Left lung (tissue), 10 donors: ENCODE results near the gene TMPRSS12. TPM values are rescaled to one million over a fixed set of nuclear protein-coding genes. Genes with fewer than 3 reads are reported as not detected.
"Not testable (repeated sequence)": the region's sequence is repeated elsewhere in the genome, so short reads cannot be mapped to it uniquely, and the experiment has no call there.

Experiments used
- ATAC-seq: fragments of 200-7000 bp; cut with Tn5 transposase; one replicate; pipeline ENCODE4 v1.9.1; 2020; ENCODE audit warnings: moderate library complexity
- DNase-seq, 4 donors: peaks; one replicate each; pipeline ENCODE4 v3.0.0-alpha.2; 2013 to 2020
- H3K27ac ChIP-seq, 2 donors: fragments of 200-600 bp; sonication (generic) in 1 of 2; one replicate each; pipeline versions ENCODE4 v1.5.0 to v1.8.0; 2020 to 2021
- H3K27me3 ChIP-seq, 2 donors: fragments of 200-600 bp; sonication (generic) in 1 of 2; one replicate each; pipeline versions ENCODE4 v1.5.0 to v1.8.0; 2020 to 2021
- H3K36me3 ChIP-seq, 2 donors: fragments of 200-600 bp; sonication (generic) in 1 of 2; one replicate each; pipeline versions ENCODE4 v1.5.0 to v1.8.0; 2020 to 2021
- H3K4me1 ChIP-seq, 2 donors: fragments of 200-600 bp; one replicate each; pipeline ENCODE4 v1.8.0; 2021
- H3K4me3 ChIP-seq, 2 donors: fragments of 200-600 bp; sonication (generic) in 1 of 2; one replicate each; pipeline versions ENCODE4 v1.5.0 to v1.8.0; 2020 to 2021; ENCODE audit warnings: mild to moderate bottlenecking in 1 of 2
- H3K9me3 ChIP-seq, 2 donors: fragments of 200-600 bp; sonication (generic) in 1 of 2; one replicate each; pipeline versions ENCODE4 v1.5.0 to v1.8.0; 2020 to 2021
- intact Hi-C, 2 donors: fragments of 100-400 bp; cut with DNase I; formaldehyde crosslinking; loops; one replicate each; pipeline versions ENCODE4 v1.11.2 to v1.14.2; 2022
- polyA plus RNA-seq, 6 donors: library from polyadenylated mRNA; unstranded; fragments of 120-200 nt; gene quantifications; one replicate each; pipeline ENCODE4 v1.2.1, GENCODE V29; 2013; ENCODE audit not compliant: insufficient read length in 6 of 6
- total RNA-seq, 2 donors: library from RNA; stranded (reverse); fragmentation: NEBNext Ultra II Directional; extraction: Animal tissue kit (Norgen Biotek cat#: 25700); gene quantifications; one replicate each; pipeline ENCODE4 v1.2.1, GENCODE V29; 2021
- TF ChIP-seq, protein P1 (sequence below), 2 donors: fragments of 200-600 bp; sonication (generic) in 1 of 2; IDR thresholded peaks; one replicate each; pipeline versions ENCODE4 v1.5.0 to v1.8.0; 2021; ENCODE audit warnings: antibody characterized with exemption in 2 of 2
- donor health status: DM: no; HTN: yes; CAD: no.
- donor health status: DM: no; HTN: no; CAD: no.

TMPRSS12 gene
- total and polyA plus RNA-seq, 8 donors: 0.06 to 0.12 (median 0.08) TPM; not detected in 4

DNA sequence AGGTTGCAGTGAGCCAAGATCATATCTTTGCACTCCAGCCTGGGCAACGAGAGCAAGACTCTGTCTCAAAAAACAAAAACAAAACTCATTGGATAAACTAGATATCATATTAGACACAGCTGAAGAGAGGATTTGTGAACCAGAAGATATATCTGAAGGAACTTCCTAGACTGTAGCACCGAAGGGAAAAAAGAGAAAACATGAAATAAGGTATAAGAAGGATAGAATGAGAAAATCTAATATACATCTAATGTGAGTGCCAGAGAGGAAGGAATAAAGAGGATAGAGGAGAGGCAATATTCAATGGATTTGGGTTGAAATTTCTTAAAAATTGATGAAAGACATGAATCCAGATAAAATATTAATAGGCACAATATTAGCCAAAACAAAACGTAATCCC is 22.5 kb downstream of the TMPRSS12 start:
- intact Hi-C loops: no loop called here
- H3K4me3 ChIP-seq: no peak overlapping the region
- H3K27ac ChIP-seq: no peak overlapping the region
- peaks cover 0 to 18% of the 10 kb centered on the region in 2 donors for H3K9me3 ChIP-seq
- H3K27me3 ChIP-seq: no peaks in the 10 kb centered on the region
- no peaks in the 10 kb centered on the region for H3K36me3 ChIP-seq
- no peak for ATAC-seq
- H3K4me1 ChIP-seq: no peaks in the 10 kb centered on the region
- no peak for DNase-seq
- TF ChIP-seq, protein P1, sequence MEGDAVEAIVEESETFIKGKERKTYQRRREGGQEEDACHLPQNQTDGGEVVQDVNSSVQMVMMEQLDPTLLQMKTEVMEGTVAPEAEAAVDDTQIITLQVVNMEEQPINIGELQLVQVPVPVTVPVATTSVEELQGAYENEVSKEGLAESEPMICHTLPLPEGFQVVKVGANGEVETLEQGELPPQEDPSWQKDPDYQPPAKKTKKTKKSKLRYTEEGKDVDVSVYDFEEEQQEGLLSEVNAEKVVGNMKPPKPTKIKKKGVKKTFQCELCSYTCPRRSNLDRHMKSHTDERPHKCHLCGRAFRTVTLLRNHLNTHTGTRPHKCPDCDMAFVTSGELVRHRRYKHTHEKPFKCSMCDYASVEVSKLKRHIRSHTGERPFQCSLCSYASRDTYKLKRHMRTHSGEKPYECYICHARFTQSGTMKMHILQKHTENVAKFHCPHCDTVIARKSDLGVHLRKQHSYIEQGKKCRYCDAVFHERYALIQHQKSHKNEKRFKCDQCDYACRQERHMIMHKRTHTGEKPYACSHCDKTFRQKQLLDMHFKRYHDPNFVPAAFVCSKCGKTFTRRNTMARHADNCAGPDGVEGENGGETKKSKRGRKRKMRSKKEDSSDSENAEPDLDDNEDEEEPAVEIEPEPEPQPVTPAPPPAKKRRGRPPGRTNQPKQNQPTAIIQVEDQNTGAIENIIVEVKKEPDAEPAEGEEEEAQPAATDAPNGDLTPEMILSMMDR (IDR thresholded peaks at IDR 0.05): no peak

DNA sequence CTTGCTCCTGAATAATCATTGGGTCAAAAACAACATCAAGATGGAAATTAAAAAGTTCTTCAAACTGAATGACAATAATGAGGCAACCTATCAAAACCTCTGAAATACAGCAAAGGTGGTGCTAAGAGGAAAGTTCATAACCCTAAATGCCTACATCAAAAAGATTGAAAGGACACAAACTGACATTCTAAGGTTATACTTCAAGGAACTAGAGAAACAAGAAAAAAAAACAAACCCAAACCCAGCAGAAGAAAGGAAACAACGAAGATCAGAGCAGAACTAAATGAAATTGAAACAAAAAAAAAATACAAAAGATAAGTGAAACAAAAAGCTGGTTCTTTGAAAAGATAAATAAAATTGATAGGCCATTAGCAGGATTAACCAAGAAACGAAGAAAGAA is 26.2 kb downstream of the TMPRSS12 start:
- H3K36me3 ChIP-seq, H3K4me3 ChIP-seq, H3K27ac ChIP-seq, intact Hi-C loops, H3K4me1 ChIP-seq, DNase-seq, H3K27me3 ChIP-seq, ATAC-seq: not testable (repeated sequence)
- peaks cover 0 to 18% of the 10 kb centered on the region in 2 donors for H3K9me3 ChIP-seq

GRCh38 chr12:50882563-50882962 is 39.8 kb downstream of the TMPRSS12 start:
- Histone ChIP-seq H3K36me3 (no peaks in the 10 kb centered on the region), H3K27ac (no peak overlapping the region), H3K4me1 (no peaks in the 10 kb centered on the region), H3K9me3 (peaks cover 0 to 15% of the 10 kb centered on the region in 2 donors), H3K4me3 (no peak overlapping the region), H3K27me3 (no peaks in the 10 kb centered on the region)
- intact Hi-C loops: no loop called here
- TF ChIP-seq, protein P1 (IDR thresholded peaks at IDR 0.05): no peak
- no peak for DNase-seq
- ATAC-seq: no peak

GRCh38 chr12:50887191-50887590 is 44.5 kb downstream of the TMPRSS12 start:
- Histone ChIP-seq H3K27me3 (no peaks in the 10 kb centered on the region), H3K36me3 (no peaks in the 10 kb centered on the region), H3K4me1 (no peaks in the 10 kb centered on the region), H3K27ac (no peak overlapping the region), H3K9me3 (peaks cover 0 to 12% of the 10 kb centered on the region in 2 donors), H3K4me3 (no peak overlapping the region)
- DNase-seq (no peak), ATAC-seq (no peak)
- intact Hi-C loops: no loop called here
- TF ChIP-seq, protein P1 (IDR thresholded peaks at IDR 0.05): no peak

- Histone ChIP-seq H3K27ac (no peak overlapping the region), H3K4me1 (no peaks in the 10 kb centered on the region), H3K4me3 (no peak overlapping the region), H3K36me3 (no peaks in the 10 kb centered on the region), H3K27me3 (no peaks in the 10 kb centered on the region), H3K9me3 (no peaks in the 10 kb centered on the region)
- ATAC-seq (no peak), DNase-seq (no peak)
- intact Hi-C loops: no loop called here
- TF ChIP-seq, protein P1 (IDR thresholded peaks at IDR 0.05): no peak
Observed at GRCh38 chr12:50888666-50889065, 45.9 kb downstream of the TMPRSS12 start.

DNA sequence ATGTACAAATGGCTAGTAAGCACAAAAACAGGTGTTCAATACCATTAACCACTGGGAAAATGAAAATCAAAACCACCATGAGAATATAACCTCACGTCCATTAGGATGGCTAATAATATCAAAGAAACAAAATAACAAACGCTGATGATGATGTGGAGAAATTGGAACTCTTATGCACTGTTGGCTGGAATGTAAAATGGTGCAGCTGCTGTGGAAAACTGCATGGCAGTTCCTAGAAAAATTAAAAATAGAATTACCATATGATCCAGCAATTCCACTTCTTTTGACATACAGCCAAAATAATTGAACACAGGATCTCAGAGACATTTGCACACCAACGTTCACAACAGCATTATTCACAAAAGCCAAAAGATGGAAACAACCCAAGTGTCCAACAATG is 51.5 kb downstream of the TMPRSS12 start:
- Histone ChIP-seq H3K27me3 (no peaks in the 10 kb centered on the region), H3K27ac (no peak overlapping the region), H3K9me3 (peaks cover 0 to 3% of the 10 kb centered on the region in 2 donors), H3K4me1 (no peaks in the 10 kb centered on the region), H3K36me3 (no peaks in the 10 kb centered on the region), H3K4me3 (no peak overlapping the region)
- ATAC-seq (no peak), DNase-seq (peak in 2 of 4 donors; percentile 70 to 85)
- intact Hi-C loops: no loop called here
- TF ChIP-seq, protein P1 (IDR thresholded peaks at IDR 0.05): no peak
